ENCODE measurements around the gene HYAL2.
"Not testable (repeated sequence)": the region's sequence is repeated elsewhere in the genome, so short reads cannot be mapped to it uniquely, and the experiment has no call there.

Gene HYAL2

GRCh38 chr3:50327129-50327528, 4.6 kb upstream of the HYAL2 start:
- DNase-seq = no peak

GRCh38 chr3:50326182-50326541, 3.6 kb upstream of the HYAL2 start:
- no peak for DNase-seq

- no peak for DNase-seq
Measured at GRCh38 chr3:50325497-50326181, 3.1 kb upstream of the HYAL2 start.

GRCh38 chr3:50325113-50325480, 2.6 kb upstream of the HYAL2 start:
- no peak for DNase-seq

GRCh38 chr3:50324351-50325112, 2.0 kb upstream of the HYAL2 start:
- DNase-seq = peak; percentile 44

GRCh38 chr3:50323614-50324199, 1.2 kb upstream of the HYAL2 start:
- no peak for DNase-seq

GRCh38 chr3:50323092-50323600, 601 bp upstream of the HYAL2 start:
- DNase-seq = no peak

- no peak for DNase-seq
Measured at GRCh38 chr3:50322115-50322385, 495 bp downstream of the HYAL2 start.

- DNase-seq = peak; percentile 72
Measured at GRCh38 chr3:50321336-50322114, 1.0 kb downstream of the HYAL2 start.

GRCh38 chr3:50320853-50321335, 1.7 kb downstream of the HYAL2 start:
- peak; percentile 55 for DNase-seq

GRCh38 chr3:50319894-50320625, 2.5 kb downstream of the HYAL2 start:
- no peak for DNase-seq

GRCh38 chr3:50319181-50319893, 3.2 kb downstream of the HYAL2 start:
- no peak for DNase-seq

- no peak for DNase-seq
Measured at GRCh38 chr3:50318615-50319014, 3.9 kb downstream of the HYAL2 start.

GRCh38 chr3:50318163-50318562, 4.4 kb downstream of the HYAL2 start:
- DNase-seq = no peak

GRCh38 chr3:50317300-50317699, 5.2 kb downstream of the HYAL2 start:
- DNase-seq = no peak

- peak; percentile 56 for DNase-seq
Measured at GRCh38 chr3:50316657-50317242, 5.8 kb downstream of the HYAL2 start.

- DNase-seq = no peak
Measured at GRCh38 chr3:50314816-50315215, 7.7 kb downstream of the HYAL2 start.

GRCh38 chr3:50314342-50314741, 8.2 kb downstream of the HYAL2 start:
- no peak for DNase-seq

GRCh38 chr3:50312041-50312440, 10.5 kb downstream of the HYAL2 start:
- not testable (repeated sequence) for DNase-seq

- no peak for DNase-seq
Measured at GRCh38 chr3:50304601-50305000, 17.9 kb downstream of the HYAL2 start.

GRCh38 chr3:50303013-50303815, 19.3 kb downstream of the HYAL2 start, which contains the start of gene HYAL1:
Gene HYAL1 (minus strand): TSS chr3:50303574. CDS start chr3:50302956, 618 bp downstream.
- DNase-seq = no peak
